Measurements from ENCODE around the gene HES3.

HES3 gene

DNA sequence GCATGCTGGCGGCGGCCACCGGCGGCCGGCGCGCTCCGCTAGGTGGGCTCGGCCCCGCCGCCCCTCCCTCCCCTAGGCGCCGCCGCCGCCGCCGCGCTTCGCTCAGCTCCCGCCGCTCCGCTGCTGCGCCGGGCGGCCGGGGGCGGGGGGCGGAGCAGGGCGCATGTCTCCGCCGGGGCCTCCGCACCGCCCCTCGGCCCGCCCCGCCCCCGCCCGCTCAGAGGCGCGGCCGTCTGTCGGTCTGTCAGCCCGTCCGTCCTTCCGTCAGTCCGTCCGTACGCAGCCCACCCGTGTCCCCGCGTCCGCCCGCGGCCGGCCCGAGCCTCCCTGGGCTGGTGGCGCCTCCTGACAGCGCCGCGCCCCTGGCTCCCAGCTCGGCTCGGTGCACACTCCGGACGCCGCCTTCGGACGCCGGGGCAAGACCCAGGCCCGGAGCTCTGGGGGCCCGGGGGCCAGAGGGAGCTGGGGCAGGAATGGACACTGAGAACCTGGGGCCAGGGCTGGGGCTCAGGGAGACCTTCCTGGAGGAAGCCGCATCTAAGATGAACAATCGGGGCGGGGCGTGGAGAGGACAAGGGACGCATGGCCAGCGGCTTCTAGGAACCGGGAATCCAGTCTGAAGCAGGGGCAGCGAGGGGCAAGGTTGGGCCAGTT is 17.1 kb downstream of the HES3 start, which contains the start of gene GPR153:
Gene GPR153, minus strand, starts transcription at position 138 of the 654 bp plus-strand sequence. CDS start 6,193 bp downstream, outside the sequence.
- DNase-seq (ENCODE audit: low read depth, low spot score) = no peak

DNA sequence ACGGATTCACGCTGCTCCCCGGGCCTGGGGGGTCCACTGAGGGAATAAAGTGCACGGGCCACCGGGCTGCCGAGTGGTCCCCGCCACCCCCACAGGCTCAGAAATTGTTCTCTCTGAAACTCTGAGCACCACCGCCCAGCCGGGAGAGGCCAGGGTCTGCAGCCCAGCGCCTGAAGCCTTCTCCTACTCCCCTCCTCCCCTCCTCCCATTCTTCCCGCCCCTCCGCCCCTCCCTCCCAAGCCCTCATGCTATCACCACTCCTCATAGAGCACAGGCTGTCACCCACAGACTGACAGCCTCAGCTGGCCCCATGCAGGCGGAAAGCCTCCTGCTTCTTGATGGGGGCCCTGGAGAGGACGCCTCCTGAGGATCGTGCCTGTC is 17.6 kb downstream of the HES3 start:
- no peak for DNase-seq (ENCODE audit: low read depth, low spot score)

DNA sequence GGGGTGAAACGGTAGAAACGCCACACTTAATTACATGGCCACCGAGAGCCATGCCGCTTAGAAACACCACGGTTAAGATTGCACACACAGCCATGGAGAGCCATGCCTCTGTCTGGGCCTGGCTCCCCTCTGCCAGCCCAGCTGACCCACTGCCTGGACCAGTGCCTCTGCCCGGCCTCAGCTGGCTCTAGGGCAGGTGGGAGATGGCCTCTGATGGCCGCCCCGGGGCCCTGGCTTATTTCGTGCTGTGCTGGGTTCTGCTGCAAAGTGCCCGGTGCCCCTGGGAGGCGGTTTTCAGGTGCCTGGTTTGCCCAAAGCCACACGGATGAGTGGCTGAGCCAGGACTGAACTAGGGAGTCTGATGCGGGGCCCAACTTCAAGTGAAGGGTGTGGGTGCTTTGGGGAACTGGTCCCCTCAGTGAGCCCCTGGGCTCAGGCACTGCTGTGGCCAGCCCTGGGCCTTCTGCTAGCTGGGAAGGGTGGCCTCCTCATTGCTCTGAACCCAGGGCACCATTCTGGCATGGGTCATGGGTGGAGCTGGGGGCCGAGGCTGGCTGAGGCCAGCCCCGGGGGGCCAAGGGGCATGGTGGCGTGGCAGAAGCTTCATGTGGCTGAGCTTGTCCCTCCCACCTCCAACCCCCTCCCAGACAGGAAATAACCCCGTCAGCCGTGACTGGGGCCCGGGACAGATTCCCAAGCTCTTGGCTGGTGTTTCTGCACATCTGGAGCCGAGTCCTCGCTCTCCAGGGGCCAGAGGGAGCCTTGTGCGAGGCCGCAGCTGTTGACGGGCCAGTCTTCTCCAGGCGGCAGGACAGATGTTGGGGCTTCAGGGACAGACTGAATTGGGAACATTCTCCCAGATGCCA is 18.8 kb downstream of the HES3 start:
- no peak for DNase-seq (ENCODE audit: low read depth, low spot score)

DNA sequence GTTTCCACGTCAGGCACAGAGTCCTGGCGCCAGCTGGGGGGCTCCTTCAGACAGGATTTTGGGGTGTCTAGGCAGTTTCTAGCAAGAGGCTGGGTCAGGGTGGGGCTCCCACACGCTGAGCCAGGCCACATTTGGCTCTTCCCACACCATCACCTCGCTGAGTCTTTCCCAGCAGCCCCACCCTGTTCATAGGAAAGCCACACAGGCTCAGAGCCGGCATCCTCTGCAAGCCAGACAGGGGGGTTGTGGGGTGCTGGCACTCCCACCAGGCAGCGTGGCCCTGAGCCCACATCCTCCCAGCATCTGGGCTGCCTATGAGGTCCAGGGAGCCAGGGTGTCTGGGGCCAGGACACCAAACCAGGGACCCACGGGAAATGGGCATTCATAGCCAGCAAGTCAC is 19.7 kb downstream of the HES3 start:
- no peak for DNase-seq (ENCODE audit: low read depth, low spot score)

DNA sequence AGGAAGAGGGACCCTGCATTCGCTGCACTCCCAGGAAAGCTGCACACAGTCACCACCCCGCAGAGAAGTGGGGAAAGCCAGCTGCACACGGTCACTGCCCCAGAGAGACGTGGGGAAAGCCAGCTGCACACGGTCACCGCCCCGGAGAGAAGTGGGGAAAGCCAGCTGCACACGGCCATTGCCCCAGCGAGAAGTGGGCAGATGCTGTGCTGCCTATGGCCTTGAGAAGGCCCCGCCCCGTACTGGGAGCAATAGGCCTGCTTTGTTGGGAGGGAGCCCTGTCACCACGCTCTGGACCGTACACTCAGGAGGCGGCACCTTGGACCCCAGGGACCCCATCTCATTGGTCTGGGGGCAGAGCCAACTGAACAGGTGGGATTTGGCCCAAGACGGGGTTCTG is 21.2 kb downstream of the HES3 start:
- DNase-seq (ENCODE audit: low read depth, low spot score) = no peak

DNA sequence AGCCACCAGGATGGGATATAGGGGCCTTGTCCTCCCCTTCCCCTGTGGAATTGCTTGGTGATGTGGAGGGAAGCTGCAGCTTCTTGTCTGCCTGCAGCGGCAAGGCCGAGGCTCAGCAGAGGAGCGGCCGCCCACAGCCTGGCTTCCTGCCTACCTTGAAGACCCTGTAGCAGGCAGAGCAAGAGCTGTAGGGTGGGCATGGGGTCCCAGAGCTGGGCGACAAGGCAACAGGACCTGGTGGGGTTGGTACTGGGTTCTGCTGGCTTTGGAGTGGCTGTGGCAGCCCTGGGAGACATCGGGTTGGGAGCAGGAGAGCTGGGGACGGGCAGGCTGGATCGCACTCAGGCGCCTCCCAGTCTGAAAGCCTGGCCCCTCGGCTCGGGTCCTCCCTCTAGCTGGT is 22.7 kb downstream of the HES3 start:
- no peak for DNase-seq (ENCODE audit: low read depth, low spot score)

DNA sequence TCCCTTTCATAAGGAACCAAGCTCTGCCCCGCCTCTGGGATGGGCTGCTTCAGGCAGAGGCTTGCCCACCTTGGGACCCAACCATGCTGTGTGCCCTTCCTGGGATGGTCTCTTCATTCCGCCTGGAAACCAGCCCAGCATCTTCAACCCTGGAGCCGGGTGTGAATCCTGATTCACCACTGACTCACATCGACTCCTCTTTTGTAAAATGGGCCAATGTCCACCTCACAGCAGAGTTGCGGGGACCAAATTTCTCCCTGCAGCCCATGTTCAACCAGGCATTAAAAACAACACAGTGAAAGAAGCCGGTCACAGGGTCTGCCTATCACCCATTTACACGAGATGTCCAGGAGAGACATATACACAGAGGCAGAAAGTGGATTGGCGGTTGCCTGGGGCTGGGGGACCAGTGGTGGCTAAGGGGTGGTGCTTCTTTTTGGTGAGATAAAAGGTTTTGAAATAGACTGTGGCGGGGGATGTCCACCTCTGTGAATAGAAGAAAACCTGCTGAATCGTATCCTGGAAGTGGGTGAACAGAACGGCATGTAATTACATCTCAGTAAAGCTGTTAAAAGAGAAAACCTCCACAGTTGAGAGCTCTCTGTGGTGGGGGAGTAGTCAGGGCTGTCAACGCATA is 23.8 kb downstream of the HES3 start:
- DNase-seq (ENCODE audit: low read depth, low spot score) = no peak

DNA sequence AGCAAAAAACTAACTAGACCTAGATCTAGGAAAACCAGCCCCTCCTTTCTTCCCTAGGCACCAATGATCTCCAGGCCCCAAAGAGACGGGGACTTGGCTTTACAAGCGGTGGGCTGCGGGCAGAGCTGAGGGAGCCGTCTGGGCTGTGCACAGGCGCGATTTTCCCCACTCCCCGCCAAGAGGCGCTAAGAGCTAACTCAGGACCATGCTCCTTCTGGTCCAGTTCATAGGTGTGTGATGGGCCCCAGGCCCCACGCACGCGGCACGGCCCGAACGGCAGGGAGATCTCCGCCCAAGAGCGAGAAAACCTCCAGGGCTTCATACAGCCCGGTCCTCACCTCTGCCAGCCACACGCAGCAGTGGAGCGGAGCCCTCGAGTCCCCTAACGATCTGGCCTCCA is 24.4 kb downstream of the HES3 start:
- no peak for DNase-seq (ENCODE audit: low read depth, low spot score)

DNA sequence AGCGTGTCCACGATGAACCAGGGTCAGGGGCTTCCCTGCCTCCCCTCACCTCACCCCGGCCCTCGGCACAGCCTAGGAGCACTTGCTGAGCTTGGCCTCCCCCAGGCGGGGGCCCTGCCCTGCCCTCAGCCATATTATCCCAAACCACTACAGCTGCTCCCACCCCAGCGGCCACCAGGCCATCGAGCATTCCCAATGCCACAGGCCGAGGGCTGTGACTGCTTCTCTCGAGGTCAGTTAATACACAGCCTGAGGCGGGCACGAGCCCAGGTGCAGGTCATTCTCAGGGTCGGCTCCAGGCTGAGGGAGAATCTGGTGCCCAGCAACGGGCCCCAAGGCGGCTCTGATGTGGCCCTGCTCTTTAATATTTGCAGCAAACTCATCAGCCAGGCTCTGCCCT is 25.3 kb downstream of the HES3 start:
- DNase-seq (ENCODE audit: low read depth, low spot score) = no peak

DNA sequence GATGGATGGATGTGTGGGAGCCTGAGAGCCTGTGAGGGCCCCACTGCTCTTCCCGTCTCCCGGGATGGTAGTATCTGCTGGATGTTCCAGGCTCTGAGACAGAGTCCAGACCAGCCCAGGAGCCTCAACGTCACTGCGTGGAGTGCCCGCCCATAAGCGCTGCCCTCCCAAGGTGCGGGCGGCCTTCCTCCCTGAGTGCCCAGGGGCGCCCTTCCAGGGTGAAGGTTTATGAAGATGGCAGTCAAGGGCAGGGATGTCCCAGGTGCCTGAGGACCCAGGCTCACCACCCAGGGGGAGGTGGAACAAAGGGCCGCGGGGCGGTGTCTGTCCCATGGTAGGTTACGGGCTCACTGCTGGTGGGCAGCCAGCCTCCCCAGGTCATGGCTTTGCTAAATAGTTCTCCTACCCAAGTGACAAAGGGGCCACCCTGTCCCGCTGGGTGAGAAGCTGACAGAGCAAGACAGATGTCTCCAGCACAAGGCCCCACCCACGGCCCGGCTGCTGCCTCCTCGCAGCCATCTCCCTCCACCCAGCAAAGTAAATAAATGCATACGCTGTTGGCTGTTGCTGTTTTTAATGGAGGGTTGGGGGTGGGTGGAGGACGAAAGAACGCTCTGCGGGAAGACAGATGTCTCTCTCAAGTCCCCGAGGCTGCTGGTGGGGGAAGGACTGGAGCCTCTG is 25.9 kb downstream of the HES3 start:
- DNase-seq (ENCODE audit: low read depth, low spot score) = no peak

DNA sequence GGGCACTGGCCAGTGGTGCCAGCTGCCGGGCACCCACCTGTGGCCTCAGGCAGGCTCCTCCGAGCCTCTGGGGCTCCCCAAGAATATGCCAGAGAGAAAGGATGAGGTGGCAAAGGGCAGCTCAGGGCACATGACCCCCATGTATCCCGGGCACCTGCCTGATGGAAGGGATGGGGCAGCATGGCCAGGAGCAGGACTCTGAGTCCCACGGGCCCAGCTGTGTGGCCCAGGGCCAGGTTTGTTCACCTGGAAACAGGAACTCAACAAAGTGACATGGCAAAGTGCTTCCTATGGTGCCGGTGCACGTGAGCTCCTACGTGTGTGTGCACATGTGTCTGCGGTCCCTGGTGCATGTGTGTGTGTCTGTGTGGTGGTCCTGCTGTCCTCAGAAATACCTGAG is 26.4 kb downstream of the HES3 start:
- DNase-seq (ENCODE audit: low read depth, low spot score) = no peak

DNA sequence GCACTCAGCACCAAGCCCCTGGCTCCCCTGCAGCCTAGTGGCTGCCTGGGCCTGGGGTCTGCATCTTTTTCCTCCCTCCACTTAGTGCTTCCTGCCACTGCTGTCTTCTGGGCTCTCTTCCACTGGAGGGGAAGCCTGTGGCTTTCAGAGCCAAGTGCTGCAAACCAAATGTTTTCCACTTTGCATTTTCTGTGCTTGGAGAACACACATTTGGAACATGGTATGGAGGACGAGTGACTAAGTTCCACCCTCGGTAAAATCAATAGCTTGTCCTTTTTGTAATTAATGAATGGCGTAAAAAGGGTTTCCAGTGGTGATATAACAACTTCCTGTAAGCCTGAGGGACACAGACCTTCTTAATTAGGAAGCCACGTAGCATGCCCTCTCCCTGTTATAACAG is 27.0 kb downstream of the HES3 start:
- no peak for DNase-seq (ENCODE audit: low read depth, low spot score)

DNA sequence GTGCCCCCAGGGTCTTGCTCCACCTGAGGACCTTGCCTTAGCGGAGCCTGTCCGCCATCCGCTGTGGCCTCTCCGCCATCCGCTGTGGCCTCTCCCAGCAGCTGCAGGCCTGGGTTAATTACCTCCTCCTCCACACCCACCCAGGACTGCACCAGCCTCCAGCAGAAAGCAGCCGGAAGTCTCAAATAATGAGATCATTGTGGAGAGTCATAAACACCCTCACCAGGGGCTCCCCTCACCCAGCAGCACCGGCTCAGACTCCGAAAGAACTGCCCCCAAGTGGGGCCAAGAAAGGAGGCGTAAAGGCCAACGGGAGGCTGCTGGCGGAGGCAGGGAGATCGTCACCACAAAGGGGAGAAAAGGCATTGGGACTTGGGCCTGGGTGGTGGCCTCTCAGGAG is 27.6 kb downstream of the HES3 start:
- no peak for DNase-seq (ENCODE audit: low read depth, low spot score)

DNA sequence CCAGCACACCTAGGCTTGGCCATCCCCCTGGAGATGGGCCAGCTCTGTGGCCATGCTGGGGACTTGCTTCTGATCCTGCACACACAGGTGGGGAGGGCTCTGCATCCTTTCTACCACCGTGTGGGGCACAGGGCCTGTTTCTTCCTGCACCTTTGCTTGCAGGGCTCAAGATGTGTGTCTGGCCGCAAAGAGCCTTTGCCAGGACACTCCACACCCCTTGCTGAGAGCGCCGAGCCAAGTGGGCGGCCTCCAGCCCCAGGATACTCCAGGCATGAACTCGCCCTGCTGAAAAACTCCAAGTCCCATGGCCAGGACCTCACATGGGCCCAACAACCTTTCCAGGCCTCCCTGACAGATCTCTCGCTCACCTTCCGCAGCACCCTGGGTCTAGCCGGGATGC is 28.5 kb downstream of the HES3 start:
- DNase-seq (ENCODE audit: low read depth, low spot score) = no peak

DNA sequence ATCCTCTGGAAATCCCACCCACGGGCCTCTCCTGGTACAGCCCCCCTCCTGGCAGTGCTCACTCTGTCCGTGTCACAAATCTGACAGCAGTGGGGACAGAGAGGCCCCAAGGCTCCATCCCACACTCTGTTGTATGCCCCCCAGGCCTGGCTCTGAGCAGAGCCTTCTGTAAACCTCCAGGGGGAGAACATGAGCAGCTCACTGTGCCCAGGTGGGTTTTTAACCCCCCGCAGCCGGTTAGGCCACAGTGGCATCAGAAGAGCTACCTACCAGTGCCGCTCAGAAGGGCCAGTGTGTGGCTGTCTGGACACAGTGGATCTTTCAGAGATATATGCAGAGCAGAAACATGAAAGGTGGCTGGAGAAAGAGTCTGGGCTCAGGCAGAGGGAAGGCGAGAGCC is 28.9 kb downstream of the HES3 start:
- DNase-seq (ENCODE audit: low read depth, low spot score) = no peak

DNA sequence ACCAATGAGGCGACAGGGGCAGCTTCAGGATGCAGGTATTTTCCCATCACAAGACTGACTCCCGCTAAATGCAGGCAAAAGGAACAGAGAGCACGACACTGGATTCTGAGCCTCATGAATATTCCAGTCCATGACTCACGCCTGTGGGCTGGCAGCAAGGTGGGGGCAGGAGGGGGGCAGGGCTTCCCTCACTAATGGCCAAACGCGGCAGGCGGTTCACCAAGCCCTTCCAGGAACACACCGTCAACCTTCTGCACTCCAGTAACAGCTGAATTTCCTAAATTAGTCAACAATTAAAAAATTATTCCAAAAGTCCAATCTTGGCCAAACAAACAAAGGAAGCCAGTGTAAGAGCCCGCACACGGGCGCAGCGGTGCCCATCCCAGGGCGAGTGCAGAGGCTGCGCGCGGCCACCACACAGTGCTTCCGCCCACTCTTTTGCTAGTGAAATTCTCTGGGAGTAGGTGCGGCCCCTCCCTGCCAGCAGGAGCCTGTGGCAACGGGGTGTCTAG is 29.5 kb downstream of the HES3 start:
- DNase-seq (ENCODE audit: low read depth, low spot score) = no peak

DNA sequence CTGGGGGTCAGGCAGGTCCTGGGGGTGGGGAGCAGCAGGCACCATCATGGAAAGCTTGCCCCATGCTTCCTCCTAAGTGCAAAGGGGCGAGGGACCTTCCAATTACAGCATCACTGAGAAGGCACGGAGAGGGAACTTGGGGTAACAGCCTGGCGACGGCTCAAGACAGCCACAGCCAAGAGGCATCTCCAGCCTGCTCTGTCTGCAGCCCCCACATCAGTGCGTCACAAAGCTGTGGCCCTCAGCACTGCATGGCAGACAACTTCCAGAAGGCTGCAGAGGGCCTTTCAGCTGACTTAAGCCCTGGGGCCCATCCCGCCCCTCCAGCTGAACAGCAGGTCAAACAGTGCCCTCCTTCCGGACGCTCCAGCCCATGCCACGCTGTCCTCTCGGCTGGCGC is 30.1 kb downstream of the HES3 start:
- DNase-seq (ENCODE audit: low read depth, low spot score) = no peak

DNA sequence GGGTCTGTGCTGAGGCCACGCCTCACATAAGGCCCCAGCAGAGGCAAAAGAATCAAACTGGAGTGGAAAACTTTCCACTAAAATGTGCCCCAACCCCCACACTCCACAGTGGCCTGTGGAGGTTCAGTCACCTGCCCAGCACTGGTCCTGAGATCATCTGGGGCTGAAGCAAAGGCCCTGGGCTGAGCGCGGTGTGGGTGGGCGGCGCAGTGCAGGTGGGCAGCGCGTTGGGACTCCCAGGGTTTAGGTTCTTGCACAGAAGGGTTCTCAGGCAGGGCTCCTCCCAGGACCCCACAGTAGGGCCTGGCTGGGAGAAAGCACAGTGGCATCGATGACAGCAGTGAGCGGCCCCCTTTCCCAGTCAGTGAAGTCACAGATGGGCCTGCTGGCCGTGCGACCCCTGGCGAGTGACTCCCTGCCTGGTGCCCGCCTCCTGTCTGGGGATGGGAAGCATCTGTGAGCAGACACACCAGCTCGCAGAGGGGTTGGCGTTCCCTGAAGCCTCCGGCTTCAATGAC is 30.7 kb downstream of the HES3 start:
- DNase-seq (ENCODE audit: low read depth, low spot score) = no peak

DNA sequence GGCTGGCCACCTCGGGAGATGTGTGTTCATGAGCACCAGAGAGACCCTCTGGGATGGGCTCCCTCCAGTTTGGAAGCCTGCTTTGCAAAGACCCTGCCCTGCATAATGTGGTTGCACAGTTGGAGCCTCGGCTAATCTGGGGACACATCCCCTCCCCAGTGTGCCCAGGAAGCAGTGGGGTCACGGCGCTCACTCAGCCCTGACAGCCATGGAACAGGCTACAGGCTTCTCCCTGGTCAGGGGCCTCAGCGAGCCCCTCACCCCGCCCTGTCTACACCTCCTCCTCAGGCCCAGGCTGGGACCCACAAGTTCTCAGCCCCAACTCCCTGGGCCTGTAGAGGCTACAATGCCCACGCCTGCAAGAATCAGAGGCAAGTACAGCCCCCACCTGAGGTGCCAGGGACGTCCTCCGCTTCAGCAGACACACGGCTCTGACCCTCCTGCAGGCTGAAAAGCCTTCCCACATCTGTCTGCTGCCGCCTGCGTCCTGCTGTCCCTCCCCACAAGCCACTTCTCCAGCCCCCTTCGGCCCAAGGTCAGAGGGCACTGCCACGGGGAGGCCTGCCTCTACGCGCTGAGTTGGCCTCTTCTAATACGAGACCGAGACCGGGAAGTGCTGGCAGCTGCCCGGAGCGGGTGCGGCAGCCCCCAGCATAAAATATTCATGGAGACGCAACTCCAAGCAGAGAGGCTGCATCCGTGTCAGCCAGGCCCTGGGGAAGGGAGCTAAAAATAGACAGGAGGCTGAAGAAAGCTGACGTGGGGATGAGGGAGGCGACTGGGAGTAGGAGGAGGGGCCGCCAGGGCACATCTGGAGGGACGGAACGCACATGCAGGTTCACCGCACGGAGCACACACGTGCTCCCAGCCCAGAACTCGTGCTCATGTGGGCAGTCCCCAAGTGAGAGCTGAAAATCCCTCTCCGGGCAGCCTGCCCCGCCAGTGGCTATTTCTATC is 32.1 kb downstream of the HES3 start:
- DNase-seq (ENCODE audit: low read depth, low spot score) = peak; percentile 50

DNA sequence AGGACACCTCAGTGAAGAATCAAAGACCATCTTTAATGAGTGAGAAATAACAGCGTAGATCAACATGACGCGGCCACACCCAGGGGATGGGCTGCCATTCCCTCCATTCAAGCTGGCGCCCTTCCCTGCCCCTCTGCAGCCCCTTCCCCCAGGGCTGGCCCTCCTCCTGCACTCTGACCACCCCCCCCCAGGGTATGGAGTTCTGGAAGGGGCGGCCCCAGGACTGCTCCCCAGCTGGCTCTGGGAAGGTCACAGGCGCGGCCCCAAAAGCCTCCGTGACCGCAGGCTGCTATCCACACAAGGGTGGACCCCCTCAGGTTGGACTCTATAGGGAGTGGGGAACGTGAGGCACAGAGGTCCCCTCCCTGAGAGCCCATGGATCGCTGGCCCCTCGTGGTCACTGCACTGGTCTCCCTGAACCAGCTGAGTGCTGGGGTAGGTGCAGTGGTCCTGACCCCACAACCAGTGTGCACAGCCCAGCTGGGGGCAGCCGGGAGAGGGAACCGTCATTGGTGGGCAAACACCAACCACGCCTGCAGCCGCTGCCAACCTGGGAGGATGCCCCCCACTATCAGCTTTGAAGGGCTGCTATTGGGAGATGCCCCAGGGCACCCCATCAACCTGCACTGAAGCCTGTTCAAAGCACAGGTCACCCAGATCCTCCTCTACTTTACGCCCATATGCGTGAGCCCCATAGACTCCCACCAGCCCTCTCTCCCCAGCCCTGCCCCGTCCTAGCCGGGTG is 33.0 kb downstream of the HES3 start:
- DNase-seq (ENCODE audit: low read depth, low spot score) = no peak
